HG03354 (cell line): Measurements from ENCODE around the gene CDC42EP3.

Experiments
- ATAC-seq: cut with Tn5 transposase; IDR thresholded peaks from one replicate; pipeline ENCODE4 v1.9.1; 2021; ENCODE audit warnings: mild to moderate bottlenecking; ENCODE audit not compliant: unreplicated experiment, poor library complexity, severe bottlenecking

Gene CDC42EP3

DNA sequence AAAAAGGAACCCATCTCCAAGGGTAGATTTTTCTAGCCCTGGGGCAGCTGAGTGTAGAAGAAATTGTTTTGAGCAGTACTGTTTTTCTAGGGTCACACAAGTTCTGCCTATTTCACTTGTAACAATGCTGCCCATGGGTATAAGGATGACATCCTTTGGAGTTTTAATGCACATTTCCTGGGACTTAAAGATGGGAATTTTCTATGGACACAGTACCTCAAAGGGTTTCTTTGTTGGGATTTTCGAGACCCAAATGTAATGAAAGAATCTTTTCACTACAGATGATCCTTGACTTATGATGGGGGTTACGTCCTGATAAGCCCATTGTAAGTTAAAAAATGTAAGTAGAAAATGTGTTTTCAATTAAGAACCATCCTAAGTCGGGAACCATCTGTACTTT, 31.8 kb downstream of the CDC42EP3 start:
- no peak for ATAC-seq

DNA sequence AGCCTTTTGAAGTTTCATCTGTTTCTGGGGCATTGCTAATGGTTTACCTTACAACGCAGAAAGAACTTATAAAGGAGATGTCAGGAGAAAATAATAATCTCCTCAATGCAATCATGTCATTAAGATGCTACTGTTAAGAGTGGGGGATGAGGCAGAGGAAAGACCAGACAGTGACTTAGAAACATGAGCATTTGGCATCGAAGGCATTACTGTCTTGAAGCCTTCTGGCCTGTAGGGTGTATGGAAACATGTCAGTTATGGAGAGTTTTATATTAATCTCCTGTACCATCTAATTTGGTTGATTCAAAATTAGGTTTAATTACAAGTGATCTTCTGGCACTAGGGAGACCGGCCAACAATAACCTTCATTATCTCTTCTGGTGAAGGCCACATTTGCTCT, 32.5 kb downstream of the CDC42EP3 start:
- ATAC-seq: no peak

GRCh38 chr2:37637985-37638384, 33.5 kb downstream of the CDC42EP3 start:
- ATAC-seq: no peak

GRCh38 chr2:37637190-37637860, 34.1 kb downstream of the CDC42EP3 start:
- ATAC-seq: no peak

GRCh38 chr2:37636381-37637066, 34.9 kb downstream of the CDC42EP3 start:
- no peak for ATAC-seq

DNA sequence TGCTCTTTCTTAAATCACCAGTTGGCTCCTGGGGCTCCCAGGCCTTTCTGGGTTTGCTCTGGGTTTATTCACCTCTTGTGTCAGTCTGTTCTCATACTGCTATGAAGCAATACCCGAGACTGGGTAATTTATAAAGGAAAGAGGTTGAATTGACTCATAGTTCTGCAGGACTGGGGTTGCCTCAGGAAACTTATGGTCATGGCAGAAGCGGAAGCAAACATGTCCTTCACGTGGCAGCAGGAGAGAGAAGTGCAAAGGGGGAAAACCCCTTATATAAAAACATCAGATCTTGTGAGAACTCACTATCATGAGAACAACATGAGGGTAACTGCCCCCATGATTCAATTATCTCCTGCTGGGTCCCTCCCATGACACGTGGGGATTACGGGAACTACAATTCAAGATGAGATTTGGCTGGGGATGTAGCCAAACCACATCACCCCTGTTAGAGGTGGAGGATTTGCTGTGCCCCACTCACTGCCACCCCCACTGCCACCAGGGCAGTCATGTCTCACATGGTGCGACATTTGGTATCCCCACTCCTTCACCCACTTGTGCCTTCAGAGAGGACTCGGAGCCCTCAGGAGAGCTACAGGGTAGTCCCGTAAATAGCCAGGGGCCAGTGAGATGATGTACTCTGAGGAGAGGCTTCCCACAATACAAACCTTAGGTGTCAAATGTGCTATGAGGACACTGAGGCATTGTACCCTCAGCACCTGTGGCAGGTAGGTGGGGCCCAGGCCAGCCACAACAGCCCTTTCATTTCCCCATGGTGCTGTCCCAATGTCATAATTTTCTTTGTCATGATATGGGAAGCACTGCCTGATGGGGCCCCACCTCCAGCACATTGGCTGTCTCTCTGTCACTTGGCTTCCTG, 35.7 kb downstream of the CDC42EP3 start:
- ATAC-seq: peak; percentile 81

DNA sequence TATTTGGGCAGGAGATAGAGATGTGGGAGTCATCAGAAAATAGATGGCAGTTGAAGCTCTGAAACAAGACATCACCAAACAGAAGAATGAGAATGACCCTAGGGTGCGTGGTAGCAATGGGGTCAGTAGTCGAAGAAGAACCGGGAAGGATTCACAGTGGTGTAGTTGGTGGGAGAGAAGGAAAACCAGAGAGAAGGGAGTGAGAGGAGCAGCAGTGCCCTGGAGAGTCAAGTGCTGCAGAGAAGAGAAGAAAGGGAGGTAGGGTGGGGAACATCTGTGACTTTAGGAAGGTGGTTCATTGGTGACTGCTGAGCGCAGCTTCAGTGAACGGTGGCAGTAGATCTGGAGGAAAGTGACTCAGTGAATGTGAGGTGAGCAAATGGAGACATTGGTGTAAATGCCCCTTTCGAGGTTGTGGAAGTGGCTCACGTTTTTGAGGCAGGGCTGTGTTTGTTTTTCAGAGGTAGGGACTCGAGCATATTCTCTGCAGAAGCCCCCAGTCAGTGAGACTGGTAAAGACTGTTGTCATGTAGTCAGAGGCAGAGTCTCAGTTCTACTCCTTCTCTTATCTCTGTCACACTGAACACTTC, 36.4 kb downstream of the CDC42EP3 start:
- peak; percentile 8 for ATAC-seq

- ATAC-seq: no peak
These were observed 37.6 kb downstream of the CDC42EP3 start for GRCh38 chr2:37633845-37634244.

DNA sequence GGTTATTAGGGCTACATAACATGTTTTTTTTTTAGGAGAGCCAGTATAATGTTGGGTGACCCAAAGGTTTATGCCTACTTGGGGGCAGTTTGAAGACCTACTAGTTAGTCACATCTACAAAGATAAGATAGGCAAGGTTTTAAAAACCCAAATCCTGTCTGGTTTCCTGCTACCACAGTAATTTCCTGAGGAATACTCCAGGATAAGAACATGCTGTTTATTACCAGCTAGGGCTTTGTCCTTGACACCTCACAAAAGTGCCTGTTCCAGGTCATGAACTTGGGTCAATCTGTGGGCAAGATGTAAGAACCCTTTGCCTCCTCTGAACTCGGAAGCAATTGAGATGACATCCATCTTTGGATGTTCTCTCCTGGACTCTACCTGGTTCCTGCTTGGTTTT, 38.2 kb downstream of the CDC42EP3 start:
- no peak for ATAC-seq

- ATAC-seq: no peak
These were observed 39.1 kb downstream of the CDC42EP3 start for GRCh38 chr2:37632310-37632709.

DNA sequence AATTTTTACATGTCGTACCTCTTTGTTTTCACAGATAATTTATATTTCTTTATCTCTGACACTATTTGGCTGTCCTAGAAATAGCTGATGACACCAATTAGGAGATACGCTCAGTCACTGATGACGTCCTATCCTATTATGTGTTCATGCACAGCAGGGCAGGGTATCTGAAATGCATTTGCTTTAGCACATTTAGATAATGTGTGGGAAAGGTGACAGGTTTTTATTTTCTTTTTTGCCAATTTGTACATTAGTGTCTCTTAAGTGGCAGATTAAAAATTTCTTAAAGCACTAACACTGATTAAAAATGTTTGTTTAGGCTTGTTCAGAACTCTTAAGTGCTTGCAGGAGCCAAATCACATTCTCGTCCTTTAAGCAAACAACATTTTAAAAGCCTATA, 39.7 kb downstream of the CDC42EP3 start:
- ATAC-seq: no peak

- ATAC-seq: no peak
These were observed 40.1 kb downstream of the CDC42EP3 start for GRCh38 chr2:37631292-37631691.

DNA sequence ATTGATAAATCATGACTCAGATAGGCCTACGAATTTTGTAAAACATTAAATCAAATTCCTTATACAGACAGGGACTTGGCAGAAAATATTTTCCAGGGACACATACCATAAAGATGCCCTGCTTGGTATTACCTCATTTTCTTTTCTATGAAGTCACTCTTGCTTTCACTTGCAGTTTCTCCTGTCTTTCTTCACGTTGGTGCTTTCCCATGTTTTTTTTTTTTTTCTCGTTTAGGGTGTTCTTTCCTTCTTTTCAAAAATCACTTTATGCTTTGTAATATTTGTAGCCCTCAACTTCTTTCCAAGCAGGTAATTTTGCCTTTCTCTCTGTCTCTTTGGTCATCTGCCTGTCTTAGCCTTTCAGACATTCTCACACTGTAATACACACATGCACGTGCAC, 40.7 kb downstream of the CDC42EP3 start:
- ATAC-seq: no peak

- ATAC-seq: no peak
These were observed 41.1 kb downstream of the CDC42EP3 start for GRCh38 chr2:37630301-37630700.

DNA sequence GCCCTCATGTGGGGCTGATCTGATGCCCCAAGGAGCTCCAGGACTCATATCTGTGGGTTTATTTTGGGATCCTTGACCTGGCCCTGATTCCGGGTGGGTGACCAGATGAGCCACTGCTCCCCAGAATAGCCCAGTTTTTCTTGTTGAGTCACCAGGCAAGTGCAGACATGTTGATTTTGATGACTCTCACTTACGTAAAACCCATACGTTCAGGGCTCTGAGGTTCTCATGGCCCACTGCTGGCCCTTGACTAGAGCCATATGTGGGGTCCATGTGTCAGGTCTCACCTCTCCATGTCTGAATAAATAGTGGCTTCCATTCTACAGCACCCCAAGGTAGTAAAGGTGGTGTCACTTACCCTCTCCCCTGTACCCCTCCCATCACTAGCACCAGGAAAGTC, 41.9 kb downstream of the CDC42EP3 start:
- ATAC-seq: no peak

- no peak for ATAC-seq
These were observed 43.7 kb downstream of the CDC42EP3 start for GRCh38 chr2:37627710-37628109.

- peak; percentile 59 for ATAC-seq
These were observed 45.5 kb downstream of the CDC42EP3 start for GRCh38 chr2:37625796-37626571.

- no peak for ATAC-seq
These were observed 46.3 kb downstream of the CDC42EP3 start for GRCh38 chr2:37625156-37625555.
